Activated B cell treated with CpG ODN at 0.5 μM for 24 hours (primary cell): ENCODE measurements around the gene RALB. TPM values are rescaled to one million over a fixed set of nuclear protein-coding genes. Genes with fewer than 3 reads are reported as not detected.

Experiments used
- ATAC-seq: fragments of 200-7000 bp; cut with Tn5 transposase; one replicate; pipeline ENCODE4 v1.10.0; 2021; ENCODE audit warnings: low read depth, mild to moderate bottlenecking, moderate library complexity
- CTCF ChIA-PET: fragments of 350-600 bp; sonication (Branson Sonifier 250); formaldehyde crosslinking; loops from one replicate; lab custom pipeline; 2021; ENCODE audit warnings: antibody characterized with exemption; lab: Charles Lee
- POLR2A ChIA-PET: fragments of 350-600 bp; sonication (Branson Sonifier 250); formaldehyde crosslinking; loops from one replicate; lab custom pipeline; 2021; ENCODE audit warnings: antibody characterized with exemption; lab: Charles Lee
- DNase-seq: peaks from one replicate; pipeline ENCODE4 v3.0.0; 2022
- H3K27ac Mint-ChIP-seq: one replicate; pipeline ENCODE4 v1.8.0; 2020; ENCODE audit warnings: mixed read lengths
- H3K27me3 Mint-ChIP-seq: one replicate; pipeline ENCODE4 v1.8.0; 2021; ENCODE audit warnings: mixed read lengths
- H3K36me3 Mint-ChIP-seq: one replicate; pipeline ENCODE4 v1.8.0; 2021; ENCODE audit warnings: low read depth, mixed read lengths
- H3K4me1 Mint-ChIP-seq: one replicate; pipeline ENCODE4 v1.8.0; 2021; ENCODE audit warnings: mixed read lengths
- H3K4me3 Mint-ChIP-seq: one replicate; pipeline ENCODE4 v1.8.0; 2020; ENCODE audit warnings: mild to moderate bottlenecking, mixed read lengths
- H3K9me3 Mint-ChIP-seq: one replicate; pipeline ENCODE4 v1.8.0; 2020; ENCODE audit warnings: mixed read lengths
- intact Hi-C: fragments of 100-400 bp; cut with micrococcal nuclease; formaldehyde crosslinking; loops from one replicate; pipeline ENCODE4 v1.15.1; 2024
- total RNA-seq: library from RNA; stranded (reverse); gene quantifications from 2 replicates; pipeline ENCODE4 v1.2.3, GENCODE V29; 2022
- TF ChIP-seq, protein P1 (sequence below): fragments of 200-600 bp; IDR thresholded peaks from one replicate; pipeline ENCODE4 v1.8.0; 2022; ENCODE audit warnings: antibody characterized with exemption, mild to moderate bottlenecking

Gene RALB
- total RNA-seq, 1 donor from 2014 or later, result 33.4 TPM

DNA sequence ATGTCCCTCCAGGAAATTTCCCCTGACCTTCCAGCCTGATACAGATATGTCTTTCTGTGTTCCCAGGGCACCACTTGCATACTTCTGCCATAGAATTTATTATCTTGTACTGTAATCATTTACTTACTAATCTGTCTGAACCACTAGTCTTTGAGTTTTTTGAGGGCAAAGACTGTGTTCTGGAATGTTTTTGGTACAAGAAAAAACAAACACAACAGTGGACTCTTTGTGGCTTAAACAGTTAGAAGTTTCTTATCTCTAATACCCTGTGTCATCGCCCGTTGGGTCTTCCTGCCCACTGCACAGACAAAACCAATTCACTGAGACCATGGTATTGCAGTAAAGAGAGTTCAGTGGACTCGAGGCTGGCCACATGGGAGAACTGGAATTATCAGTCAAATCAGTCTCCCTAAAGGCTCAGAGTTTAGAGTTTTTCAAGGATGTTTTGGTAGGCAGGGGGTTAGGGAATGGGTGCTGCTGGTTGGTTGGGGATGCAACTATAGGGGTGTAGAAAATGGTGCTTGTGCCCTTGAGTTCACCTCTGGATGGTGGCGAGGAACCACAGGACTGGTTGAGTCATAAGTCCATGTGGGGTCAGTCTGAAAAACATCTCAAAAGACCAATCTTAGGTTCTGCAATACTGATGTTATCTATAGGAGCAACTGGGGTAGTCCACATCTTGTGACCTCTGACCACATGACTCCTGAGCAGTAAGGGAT, 20.3 kb downstream of the RALB start:
- CTCF ChIA-PET, result no interaction called here

DNA sequence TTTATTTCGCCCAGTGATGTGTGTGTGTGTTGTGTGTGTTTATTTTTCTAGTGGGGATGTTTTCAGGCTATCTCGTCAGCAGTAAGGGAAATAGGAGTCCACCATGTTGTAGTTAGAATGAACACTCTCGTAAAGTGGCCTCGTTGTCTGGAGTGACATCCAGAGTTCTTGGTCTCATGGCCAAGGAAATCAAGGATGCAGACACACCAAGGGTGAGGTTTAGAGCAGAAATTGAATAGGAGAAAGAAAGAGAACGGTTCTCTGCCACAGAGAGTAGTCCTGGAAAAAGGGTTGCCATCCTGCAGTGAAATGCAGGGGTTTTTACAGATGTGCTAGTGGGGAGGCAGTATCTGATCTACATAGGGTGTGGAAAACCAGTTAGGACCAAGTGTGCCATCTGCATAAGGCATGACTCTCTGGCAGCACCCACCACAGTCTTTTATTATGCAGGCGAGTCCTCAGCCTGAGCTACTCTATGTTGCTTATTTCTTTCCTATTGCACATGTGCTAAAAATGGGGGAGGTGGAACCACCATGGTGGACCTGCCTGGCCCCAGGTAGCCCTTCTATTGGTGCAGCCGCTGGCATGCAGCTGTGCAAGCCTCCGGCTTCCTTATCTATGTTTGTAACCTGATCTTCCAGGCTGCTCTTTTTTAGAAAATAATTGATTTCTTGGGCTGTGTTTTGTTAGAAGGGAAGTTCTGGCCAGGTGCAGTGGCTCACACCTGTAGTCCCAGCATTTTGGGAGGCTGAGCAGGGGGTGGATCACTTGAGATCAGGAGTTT, 23.2 kb downstream of the RALB start:
- H3K27me3 Mint-ChIP-seq, result no peaks in the 10 kb centered on the region
- CTCF ChIA-PET, result no interaction called here
- H3K4me1 Mint-ChIP-seq, result peaks cover 33% of the 10 kb centered on the region
- DNase-seq (no peak), ATAC-seq (no peak)
- no peak overlapping the region for H3K27ac Mint-ChIP-seq
- H3K4me3 Mint-ChIP-seq, result no peak overlapping the region
- POLR2A ChIA-PET, result interaction anchor here (0.6 kb wide), 1 partner anchor 453 kb away, joined by 6 read pairs; no protein-coding TSS in a partner anchor
- peaks cover 30% of the 10 kb centered on the region for H3K36me3 Mint-ChIP-seq
- TF ChIP-seq, protein P1, sequence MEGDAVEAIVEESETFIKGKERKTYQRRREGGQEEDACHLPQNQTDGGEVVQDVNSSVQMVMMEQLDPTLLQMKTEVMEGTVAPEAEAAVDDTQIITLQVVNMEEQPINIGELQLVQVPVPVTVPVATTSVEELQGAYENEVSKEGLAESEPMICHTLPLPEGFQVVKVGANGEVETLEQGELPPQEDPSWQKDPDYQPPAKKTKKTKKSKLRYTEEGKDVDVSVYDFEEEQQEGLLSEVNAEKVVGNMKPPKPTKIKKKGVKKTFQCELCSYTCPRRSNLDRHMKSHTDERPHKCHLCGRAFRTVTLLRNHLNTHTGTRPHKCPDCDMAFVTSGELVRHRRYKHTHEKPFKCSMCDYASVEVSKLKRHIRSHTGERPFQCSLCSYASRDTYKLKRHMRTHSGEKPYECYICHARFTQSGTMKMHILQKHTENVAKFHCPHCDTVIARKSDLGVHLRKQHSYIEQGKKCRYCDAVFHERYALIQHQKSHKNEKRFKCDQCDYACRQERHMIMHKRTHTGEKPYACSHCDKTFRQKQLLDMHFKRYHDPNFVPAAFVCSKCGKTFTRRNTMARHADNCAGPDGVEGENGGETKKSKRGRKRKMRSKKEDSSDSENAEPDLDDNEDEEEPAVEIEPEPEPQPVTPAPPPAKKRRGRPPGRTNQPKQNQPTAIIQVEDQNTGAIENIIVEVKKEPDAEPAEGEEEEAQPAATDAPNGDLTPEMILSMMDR, result no peak
- intact Hi-C loops, result no loop called here
- no peaks in the 10 kb centered on the region for H3K9me3 Mint-ChIP-seq

More for the DNA sequence above, 20.3 kb downstream of the RALB start:
- H3K27me3 Mint-ChIP-seq, result no peaks in the 10 kb centered on the region
- POLR2A ChIA-PET, result no interaction called here
- peaks cover 61% of the 10 kb centered on the region for H3K4me1 Mint-ChIP-seq
- no peak for ATAC-seq
- intact Hi-C loops, result no loop called here
- no peaks in the 10 kb centered on the region for H3K9me3 Mint-ChIP-seq
- no peak for DNase-seq
- H3K27ac Mint-ChIP-seq, result no peak overlapping the region
- no peak overlapping the region for H3K4me3 Mint-ChIP-seq
- TF ChIP-seq, protein P1, result no peak
- peaks cover 19% of the 10 kb centered on the region for H3K36me3 Mint-ChIP-seq

DNA sequence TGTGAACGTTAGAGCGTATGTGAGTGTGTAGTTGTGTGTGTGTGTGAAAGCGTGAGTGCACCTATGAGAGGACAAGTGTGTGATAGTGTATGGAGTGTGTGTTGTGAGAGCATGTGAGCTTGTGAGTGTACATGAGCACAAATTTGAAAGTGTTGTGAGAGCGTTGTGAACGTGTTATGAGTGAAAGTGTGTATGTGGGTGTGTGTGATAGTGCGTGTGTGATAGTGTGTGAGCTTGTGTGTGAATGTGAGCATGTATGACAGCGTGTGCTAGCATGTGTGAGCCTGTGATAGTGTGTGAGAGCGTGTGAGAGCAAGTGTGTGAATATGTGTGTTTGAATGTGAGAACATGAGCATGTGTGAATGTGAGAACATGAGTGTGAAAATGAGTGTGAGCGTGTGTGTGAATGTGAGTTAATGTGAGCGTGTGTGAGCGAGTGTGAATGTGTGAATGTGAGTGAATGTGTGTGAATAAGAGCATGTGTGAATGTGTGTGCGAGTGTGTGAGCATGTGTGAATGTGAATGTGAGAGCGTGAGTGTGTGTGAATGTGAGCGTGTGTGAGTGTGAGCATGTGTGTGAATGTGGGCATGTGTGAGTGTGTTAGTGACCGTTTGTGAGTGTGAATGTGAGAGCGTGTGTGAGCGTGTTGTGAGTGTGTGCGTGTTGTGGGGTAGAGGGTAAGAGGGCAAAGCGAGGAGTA, 25.0 kb downstream of the RALB start:
- H3K27ac Mint-ChIP-seq, result no peak overlapping the region
- H3K9me3 Mint-ChIP-seq, result no peaks in the 10 kb centered on the region
- peaks cover 16% of the 10 kb centered on the region for H3K4me1 Mint-ChIP-seq
- TF ChIP-seq, protein P1, result no peak
- H3K4me3 Mint-ChIP-seq, result no peak overlapping the region
- POLR2A ChIA-PET, result no interaction called here
- no peak for ATAC-seq
- no peak for DNase-seq
- intact Hi-C loops, result no loop called here
- CTCF ChIA-PET, result no interaction called here
- H3K36me3 Mint-ChIP-seq, result peaks cover 41% of the 10 kb centered on the region
- H3K27me3 Mint-ChIP-seq, result no peaks in the 10 kb centered on the region

DNA sequence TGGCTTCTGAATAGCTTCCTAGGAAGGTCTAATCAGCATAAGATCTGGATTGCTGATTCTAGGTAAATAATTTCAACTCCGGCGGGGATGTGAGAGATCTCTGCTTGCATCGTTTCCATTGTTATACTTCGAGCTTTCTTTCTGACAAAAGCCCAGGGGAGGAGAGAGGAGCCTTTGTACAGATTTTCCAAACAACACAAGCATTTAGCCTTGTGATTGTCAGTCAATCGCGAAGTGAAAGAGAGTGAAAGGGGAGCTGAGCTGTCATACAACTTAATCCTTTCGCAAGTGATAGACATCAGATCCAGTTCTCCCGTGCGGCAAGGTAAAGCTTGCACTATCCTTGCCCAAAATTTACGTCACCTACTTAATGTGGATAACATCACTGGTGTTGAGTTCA, 26.2 kb downstream of the RALB start:
- H3K9me3 Mint-ChIP-seq, result no peaks in the 10 kb centered on the region
- CTCF ChIA-PET, result no interaction called here
- peaks cover 49% of the 10 kb centered on the region for H3K36me3 Mint-ChIP-seq
- DNase-seq (no peak), ATAC-seq (no peak)
- no peaks in the 10 kb centered on the region for H3K27me3 Mint-ChIP-seq
- peaks cover 13% of the 10 kb centered on the region for H3K4me1 Mint-ChIP-seq
- TF ChIP-seq, protein P1, result no peak
- POLR2A ChIA-PET, result no interaction called here
- no peak overlapping the region for H3K4me3 Mint-ChIP-seq
- no peak overlapping the region for H3K27ac Mint-ChIP-seq
- intact Hi-C loops, result no loop called here

DNA sequence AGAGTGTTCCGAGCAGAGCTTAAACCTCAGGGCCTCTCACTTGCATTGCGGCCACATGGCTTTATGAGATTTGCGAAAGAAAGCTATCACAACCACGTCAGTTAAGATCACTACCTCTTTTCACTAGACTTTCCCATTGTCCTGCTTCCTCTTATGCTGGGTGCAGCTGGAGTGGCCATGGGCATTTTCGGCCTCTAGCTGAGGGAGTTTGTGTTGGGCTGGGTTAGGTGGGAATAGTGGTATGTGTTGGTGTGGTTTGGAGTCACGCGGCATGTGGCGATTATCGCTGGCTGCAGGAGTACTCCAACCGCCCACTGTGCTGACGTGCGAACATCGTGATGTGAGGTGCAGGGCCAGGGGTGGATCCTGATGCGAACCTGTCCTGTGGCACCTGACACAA, 27.1 kb downstream of the RALB start:
- no peaks in the 10 kb centered on the region for H3K9me3 Mint-ChIP-seq
- ChIA-PET POLR2A (no interaction called here), CTCF (no interaction called here)
- no peak for ATAC-seq
- TF ChIP-seq, protein P1, result no peak
- H3K4me1 Mint-ChIP-seq, result peaks cover 10% of the 10 kb centered on the region
- H3K4me3 Mint-ChIP-seq, result no peak overlapping the region
- H3K27ac Mint-ChIP-seq, result no peak overlapping the region
- H3K36me3 Mint-ChIP-seq, result peaks cover 52% of the 10 kb centered on the region
- no peak for DNase-seq
- intact Hi-C loops, result no loop called here
- H3K27me3 Mint-ChIP-seq, result no peaks in the 10 kb centered on the region
